ENCODE results near the gene AMOT.
"Not testable (repeated sequence)": the region's sequence is repeated elsewhere in the genome, so short reads cannot be mapped to it uniquely, and the experiment has no call there.

The AMOT gene

GRCh38 chrX:112840382-112841113 lies at the start of gene AMOT:
Gene AMOT (minus strand): TSS chrX:112840831. CDS start chrX:112823126, 17,705 bp downstream.
- peak; percentile 25 for DNase-seq (ENCODE audit: low read depth)

GRCh38 chrX:112889400-112889799 lies 48.8 kb upstream of the AMOT start:
- no peak for DNase-seq (ENCODE audit: low read depth)

- no peak for DNase-seq (ENCODE audit: low read depth)
These were observed 48.3 kb upstream of the AMOT start for GRCh38 chrX:112888916-112889315.

- DNase-seq (ENCODE audit: low read depth): no peak
These were observed 37.1 kb upstream of the AMOT start for GRCh38 chrX:112877771-112878173.

- DNase-seq (ENCODE audit: low read depth): no peak
These were observed 34.0 kb upstream of the AMOT start for GRCh38 chrX:112874614-112875013.

- no peak for DNase-seq (ENCODE audit: low read depth)
These were observed 33.5 kb upstream of the AMOT start for GRCh38 chrX:112874175-112874574.

GRCh38 chrX:112868586-112868985 lies 28.0 kb upstream of the AMOT start:
- no peak for DNase-seq (ENCODE audit: low read depth)

- no peak for DNase-seq (ENCODE audit: low read depth)
These were observed 26.9 kb upstream of the AMOT start for GRCh38 chrX:112867570-112867969.

GRCh38 chrX:112866175-112866574 lies 25.5 kb upstream of the AMOT start:
- no peak for DNase-seq (ENCODE audit: low read depth)

- DNase-seq (ENCODE audit: low read depth): no peak
These were observed 24.9 kb upstream of the AMOT start for GRCh38 chrX:112865464-112866025.

- no peak for DNase-seq (ENCODE audit: low read depth)
These were observed 23.2 kb upstream of the AMOT start for GRCh38 chrX:112863850-112864249.

- no peak for DNase-seq (ENCODE audit: low read depth)
These were observed 16.8 kb upstream of the AMOT start for GRCh38 chrX:112857478-112857878.

- not testable (repeated sequence) for DNase-seq (ENCODE audit: low read depth)
These were observed 14.3 kb upstream of the AMOT start for GRCh38 chrX:112854901-112855300.

- DNase-seq (ENCODE audit: low read depth): no peak
These were observed 12.2 kb upstream of the AMOT start for GRCh38 chrX:112852851-112853250.

GRCh38 chrX:112851806-112852205 lies 11.2 kb upstream of the AMOT start:
- no peak for DNase-seq (ENCODE audit: low read depth)

- no peak for DNase-seq (ENCODE audit: low read depth)
These were observed 10.6 kb upstream of the AMOT start for GRCh38 chrX:112851161-112851779.

GRCh38 chrX:112849016-112849415 lies 8.4 kb upstream of the AMOT start:
- no peak for DNase-seq (ENCODE audit: low read depth)

GRCh38 chrX:112846782-112847181 lies 6.2 kb upstream of the AMOT start:
- no peak for DNase-seq (ENCODE audit: low read depth)

GRCh38 chrX:112846187-112846586 lies 5.6 kb upstream of the AMOT start:
- no peak for DNase-seq (ENCODE audit: low read depth)

GRCh38 chrX:112844250-112844649 lies 3.6 kb upstream of the AMOT start:
- DNase-seq (ENCODE audit: low read depth): no peak

- no peak for DNase-seq (ENCODE audit: low read depth)
These were observed 1.2 kb upstream of the AMOT start for GRCh38 chrX:112841820-112842157.

- DNase-seq (ENCODE audit: low read depth): peak; percentile 56
These were observed 636 bp upstream of the AMOT start for GRCh38 chrX:112841114-112841819.

GRCh38 chrX:112839856-112840255 lies 775 bp downstream of the AMOT start:
- DNase-seq (ENCODE audit: low read depth): no peak

Measured in activated T-cell treated with anti-CD3 and anti-CD28 coated beads for 1 hour (primary cell).